ENCODE measurements around the gene TRIM56.

The TRIM56 gene

DNA sequence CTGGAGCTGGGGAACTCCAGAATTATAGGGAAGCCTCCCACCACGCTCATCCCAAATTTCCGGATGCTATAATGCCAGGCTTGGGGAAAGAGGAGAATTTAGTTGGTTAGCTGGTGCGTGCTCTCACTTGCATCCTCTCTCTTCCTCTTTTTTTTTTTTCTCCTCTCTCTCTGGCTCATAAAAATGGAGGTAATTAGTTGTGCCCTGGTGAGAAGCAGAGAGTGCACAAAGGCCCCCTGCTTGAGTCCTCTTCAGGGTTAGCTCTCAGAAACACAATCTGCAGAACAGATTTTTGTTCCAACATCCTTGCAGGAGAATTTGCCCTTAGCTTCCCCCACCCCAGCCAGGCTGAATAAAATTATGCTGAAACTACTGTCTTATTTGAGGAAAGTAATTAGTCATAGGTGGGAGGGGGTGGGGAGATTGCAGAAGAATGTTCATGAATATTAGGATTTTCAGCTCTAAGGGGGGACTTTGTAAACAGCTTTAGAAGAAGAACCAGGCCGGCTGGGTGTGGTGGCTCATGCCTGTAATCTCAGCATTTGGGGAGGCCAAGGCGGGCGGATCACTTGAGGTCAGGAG, 49.2 kb downstream of the TRIM56 start:
- no peak for DNase-seq

DNA sequence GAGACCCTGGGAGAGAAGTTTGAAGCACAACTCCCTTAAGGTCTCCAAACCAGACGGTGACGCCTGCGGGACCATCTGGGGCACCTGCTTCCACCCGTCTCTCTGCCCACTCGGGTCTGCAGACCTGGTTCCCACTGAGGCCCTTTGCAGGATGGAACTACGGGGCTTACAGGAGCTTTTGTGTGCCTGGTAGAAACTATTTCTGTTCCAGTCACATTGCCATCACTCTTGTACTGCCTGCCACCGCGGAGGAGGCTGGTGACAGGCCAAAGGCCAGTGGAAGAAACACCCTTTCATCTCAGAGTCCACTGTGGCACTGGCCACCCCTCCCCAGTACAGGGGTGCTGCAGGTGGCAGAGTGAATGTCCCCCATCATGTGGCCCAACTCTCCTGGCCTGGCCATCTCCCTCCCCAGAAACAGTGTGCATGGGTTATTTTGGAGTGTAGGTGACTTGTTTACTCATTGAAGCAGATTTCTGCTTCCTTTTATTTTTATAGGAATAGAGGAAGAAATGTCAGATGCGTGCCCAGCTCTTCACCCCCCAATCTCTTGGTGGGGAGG, 52.5 kb downstream of the TRIM56 start:
- DNase-seq = no peak

DNA sequence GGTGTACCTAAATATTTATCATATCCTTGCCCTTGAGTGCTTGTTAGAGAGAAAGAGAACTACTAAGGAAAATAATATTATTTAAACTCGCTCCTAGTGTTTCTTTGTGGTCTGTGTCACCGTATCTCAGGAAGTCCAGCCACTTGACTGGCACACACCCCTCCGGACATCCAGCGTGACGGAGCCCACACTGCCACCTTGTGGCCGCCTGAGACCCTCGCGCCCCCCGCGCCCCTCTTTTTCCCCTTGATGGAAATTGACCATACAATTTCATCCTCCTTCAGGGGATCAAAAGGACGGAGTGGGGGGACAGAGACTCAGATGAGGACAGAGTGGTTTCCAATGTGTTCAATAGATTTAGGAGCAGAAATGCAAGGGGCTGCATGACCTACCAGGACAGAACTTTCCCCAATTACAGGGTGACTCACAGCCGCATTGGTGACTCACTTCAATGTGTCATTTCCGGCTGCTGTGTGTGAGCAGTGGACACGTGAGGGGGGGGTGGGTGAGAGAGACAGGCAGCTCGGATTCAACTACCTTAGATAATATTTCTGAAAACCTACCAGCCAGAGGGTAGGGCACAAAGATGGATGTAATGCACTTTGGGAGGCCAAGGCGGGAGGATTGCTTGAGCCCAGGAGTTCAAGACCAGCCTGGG, 53.1 kb downstream of the TRIM56 start:
- DNase-seq = peak; percentile 82

DNA sequence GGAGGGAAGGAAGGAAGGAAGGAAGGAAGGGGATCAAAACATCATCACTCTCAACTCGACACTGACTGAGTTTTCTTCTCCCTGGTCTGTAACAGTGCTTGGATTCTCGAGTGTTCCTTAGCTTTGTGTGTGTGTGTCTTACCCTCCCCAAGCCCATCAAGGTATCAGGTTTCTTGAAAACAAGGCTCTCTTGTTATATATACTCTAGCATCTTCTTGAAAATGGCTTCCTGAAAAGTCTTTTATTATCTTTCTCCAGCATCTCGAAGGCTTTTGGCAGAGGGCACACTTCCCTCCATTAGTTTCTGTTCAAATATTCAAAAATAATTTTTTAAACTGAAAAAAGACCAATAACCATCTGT, 55.0 kb downstream of the TRIM56 start:
- DNase-seq = no peak

DNA sequence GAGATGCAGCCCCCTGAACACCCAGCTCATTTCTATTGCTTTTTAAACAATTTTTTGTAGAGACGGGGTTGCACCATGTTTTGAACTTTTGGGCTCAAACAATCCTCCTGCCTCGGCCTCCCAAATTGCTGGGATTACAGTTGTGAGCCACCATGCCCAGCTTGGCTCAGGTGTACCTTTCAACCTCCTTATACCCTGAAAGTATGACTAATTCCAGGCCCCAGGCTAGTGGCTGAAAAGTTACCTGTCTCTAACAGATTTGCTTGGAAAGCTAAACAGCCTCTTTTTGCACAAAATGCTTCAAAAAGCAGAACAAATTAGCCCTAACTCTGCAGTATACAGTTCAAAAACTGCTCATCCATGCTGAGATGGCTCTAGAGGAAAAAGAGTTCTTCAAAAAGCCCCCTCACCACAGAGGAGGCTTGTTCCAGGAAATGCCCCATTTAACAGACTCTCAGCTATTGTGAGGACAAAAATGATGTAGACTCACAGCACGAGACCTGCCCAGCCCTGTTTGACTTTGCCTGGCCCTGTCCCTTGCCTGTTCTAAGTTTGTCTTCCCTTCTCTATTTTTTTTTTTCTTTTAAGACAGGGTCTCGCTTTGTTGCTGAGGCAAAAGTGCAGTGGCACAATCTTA, 55.6 kb downstream of the TRIM56 start:
- DNase-seq = no peak
